CD8-positive, alpha-beta memory T cell (primary cell): ENCODE measurements around the gene MYNN. TPM values are rescaled to one million over a fixed set of nuclear protein-coding genes. Genes with fewer than 3 reads are reported as not detected.

Experiments
- CTCF ChIA-PET: fragments of 350-600 bp; sonication (Branson Sonifier 250); formaldehyde crosslinking; loops from one replicate; lab custom pipeline; 2021; ENCODE audit warnings: antibody characterized with exemption; lab: Charles Lee
- POLR2A ChIA-PET: fragments of 350-600 bp; sonication (Branson Sonifier 250); formaldehyde crosslinking; loops from one replicate; lab custom pipeline; 2021; ENCODE audit warnings: antibody characterized with exemption; lab: Charles Lee
- DNase-seq, 5 donors: peaks; one replicate each; pipeline versions ENCODE4 v3.0.0 to v3.0.0-alpha.2; 2020 to 2022; ENCODE audit warnings: mixed read lengths in 1 of 5
- H3K27ac ChIP-seq: one replicate; pipeline ENCODE4 v1.7.0; 2013; ENCODE audit warnings: low read depth, mild to moderate bottlenecking, low read length, moderate library complexity
- H3K27me3 ChIP-seq: 2 replicates; pipeline ENCODE4 v1.7.0; 2013; ENCODE audit warnings: low read length, mild to moderate bottlenecking; ENCODE audit not compliant: insufficient read depth, poor library complexity, severe bottlenecking
- H3K36me3 ChIP-seq: 2 replicates; pipeline ENCODE4 v1.7.0; 2013; ENCODE audit warnings: mild to moderate bottlenecking, low read length, moderate library complexity; ENCODE audit not compliant: insufficient read depth
- H3K4me1 ChIP-seq: 2 replicates; pipeline ENCODE4 v1.7.0; 2013; ENCODE audit warnings: mild to moderate bottlenecking, low read length, moderate library complexity; ENCODE audit not compliant: insufficient read depth
- H3K4me3 ChIP-seq: 2 replicates; pipeline ENCODE4 v1.7.0; 2013; ENCODE audit warnings: mild to moderate bottlenecking, low read length
- H3K9me3 ChIP-seq: 2 replicates; pipeline ENCODE4 v1.7.0; 2013; ENCODE audit warnings: mild to moderate bottlenecking, low read length
- H3K27ac Mint-ChIP-seq, 8 donors: one replicate each; pipeline ENCODE4 v1.8.0; 2020 to 2021; ENCODE audit warnings: mixed read lengths in 8 of 8, mild to moderate bottlenecking in 6 of 8, inconsistent platforms in 3 of 8, moderate library complexity in 3 of 8
- H3K27me3 Mint-ChIP-seq, 2 donors: one replicate each; pipeline ENCODE4 v1.8.0; 2020 to 2021; ENCODE audit warnings: mixed read lengths in 2 of 2, mild to moderate bottlenecking in 1 of 2, moderate library complexity in 1 of 2
- H3K36me3 Mint-ChIP-seq, 3 donors: one replicate each; pipeline ENCODE4 v1.8.0; 2020 to 2021; ENCODE audit warnings: mixed read lengths in 3 of 3, inconsistent platforms in 1 of 3, mild to moderate bottlenecking in 1 of 3
- H3K4me1 Mint-ChIP-seq, 3 donors: one replicate each; pipeline ENCODE4 v1.8.0; 2020 to 2021; ENCODE audit warnings: mixed read lengths in 3 of 3, inconsistent platforms in 1 of 3, mild to moderate bottlenecking in 1 of 3
- H3K4me3 Mint-ChIP-seq, 7 donors: one replicate each; pipeline ENCODE4 v1.8.0; 2020 to 2021; ENCODE audit warnings: mixed read lengths in 7 of 7, mild to moderate bottlenecking in 6 of 7, moderate library complexity in 4 of 7, inconsistent platforms in 2 of 7
- H3K9me3 Mint-ChIP-seq, 5 donors: one replicate each; pipeline ENCODE4 v1.8.0; 2020 to 2022; ENCODE audit warnings: mixed read lengths in 5 of 5, mild to moderate bottlenecking in 3 of 5, moderate library complexity in 2 of 5, inconsistent platforms in 1 of 5
- polyA plus RNA-seq: library from polyadenylated mRNA; unstranded; fragments of 300-500 nt; fragmentation: Illumina TruSeq; gene quantifications from one replicate; pipeline ENCODE4 v1.2.3, GENCODE V29; 2021
- total RNA-seq, 2 experiments: library from RNA; stranded (reverse); gene quantifications; one replicate each; pipeline ENCODE4 v1.2.3, GENCODE V29; 2021

The MYNN gene
- total and polyA plus RNA-seq, 3 experiments from 2014 or later, result 16.5 to 19.2 (median 18.3) TPM

DNA sequence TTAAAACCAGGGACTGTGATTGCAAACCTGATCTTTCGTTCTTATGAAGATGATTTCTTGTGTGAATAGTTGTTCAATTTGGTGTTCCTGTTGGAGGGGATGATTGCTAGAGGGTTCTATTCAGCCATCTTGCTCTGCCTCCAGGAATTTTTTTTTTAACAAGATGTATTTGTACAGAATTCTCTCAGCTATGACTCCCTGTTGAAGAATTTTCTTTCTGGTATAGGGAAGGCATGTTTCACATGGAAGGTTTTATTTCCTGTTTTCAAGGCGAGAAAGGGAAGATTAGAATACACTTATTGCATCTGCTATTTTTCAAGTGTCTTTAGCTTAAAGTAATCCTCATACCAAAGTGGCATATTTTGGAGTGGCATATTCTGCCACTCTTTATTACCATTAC, 45.1 kb downstream of the MYNN start:
- ChIA-PET CTCF (no interaction called here), POLR2A (no interaction called here)
- Histone ChIP-seq H3K9me3 (peaks cover 6% of the 10 kb centered on the region), H3K4me1 (peaks cover 4% of the 10 kb centered on the region), H3K27me3 (no peaks in the 10 kb centered on the region), H3K4me3 (no peak overlapping the region), H3K27ac (no peak overlapping the region), H3K36me3 (no peaks in the 10 kb centered on the region)
- peaks cover 0 to 11% (median 0%) of the 10 kb centered on the region in 3 donors for H3K36me3 Mint-ChIP-seq
- H3K4me1 Mint-ChIP-seq, result peaks cover 8 to 12% (median 11%) of the 10 kb centered on the region in 3 donors
- H3K4me3 Mint-ChIP-seq, result no peak overlapping the region
- no peak overlapping the region for H3K27ac Mint-ChIP-seq
- peaks cover 6 to 49% of the 10 kb centered on the region in 2 donors for H3K27me3 Mint-ChIP-seq
- DNase-seq, result no peak
- peaks cover 8 to 15% (median 11%) of the 10 kb centered on the region in 5 donors for H3K9me3 Mint-ChIP-seq

DNA sequence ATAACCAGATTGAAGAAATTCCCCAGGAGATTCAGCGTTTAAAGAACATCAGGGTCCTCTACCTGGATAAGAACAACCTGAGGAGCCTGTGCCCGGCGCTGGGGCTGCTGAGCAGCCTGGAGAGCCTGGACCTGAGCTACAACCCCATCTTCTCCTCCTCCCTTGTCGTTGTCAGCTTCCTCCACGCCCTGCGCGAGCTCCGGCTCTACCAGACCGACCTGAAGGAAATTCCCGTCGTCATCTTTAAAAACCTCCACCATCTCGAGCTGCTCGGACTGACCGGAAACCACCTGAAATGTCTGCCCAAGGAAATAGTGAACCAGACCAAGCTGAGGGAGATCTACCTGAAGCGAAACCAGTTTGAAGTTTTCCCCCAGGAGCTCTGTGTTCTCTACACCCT, 48.9 kb downstream of the MYNN start:
- no peaks in the 10 kb centered on the region for H3K9me3 ChIP-seq
- no peak overlapping the region for H3K27ac ChIP-seq
- H3K4me1 ChIP-seq, result no peaks in the 10 kb centered on the region
- H3K27ac Mint-ChIP-seq, result no peak overlapping the region
- ChIA-PET POLR2A (no interaction called here), CTCF (interaction anchor here (1.4 kb wide), 1 partner anchor 9 kb away, joined by 3 read pairs; the partner anchor contains the start of genes LRRC34 and LRRIQ4)
- DNase-seq, result no peak
- no peaks in the 10 kb centered on the region for H3K36me3 Mint-ChIP-seq
- H3K4me3 ChIP-seq, result no peak overlapping the region
- no peaks in the 10 kb centered on the region for H3K4me1 Mint-ChIP-seq
- H3K27me3 ChIP-seq, result no peaks in the 10 kb centered on the region
- peaks cover 8 to 68% of the 10 kb centered on the region in 2 donors for H3K27me3 Mint-ChIP-seq
- no peak overlapping the region for H3K4me3 Mint-ChIP-seq
- H3K9me3 Mint-ChIP-seq, result peaks cover 0 to 2% (median 0%) of the 10 kb centered on the region in 5 donors
- H3K36me3 ChIP-seq, result no peaks in the 10 kb centered on the region

- H3K9me3 ChIP-seq, result no peaks in the 10 kb centered on the region
- H3K36me3 Mint-ChIP-seq, result no peaks in the 10 kb centered on the region
- H3K27ac Mint-ChIP-seq, result no peak overlapping the region
- no peaks in the 10 kb centered on the region for H3K9me3 Mint-ChIP-seq
- no peaks in the 10 kb centered on the region for H3K27me3 ChIP-seq
- H3K36me3 ChIP-seq, result no peaks in the 10 kb centered on the region
- H3K27ac ChIP-seq, result no peak overlapping the region
- no peaks in the 10 kb centered on the region for H3K4me1 Mint-ChIP-seq
- peaks cover 8 to 64% of the 10 kb centered on the region in 2 donors for H3K27me3 Mint-ChIP-seq
- POLR2A ChIA-PET, result no interaction called here
- no peak for DNase-seq
- H3K4me3 ChIP-seq, result no peak overlapping the region
- no peaks in the 10 kb centered on the region for H3K4me1 ChIP-seq
- H3K4me3 Mint-ChIP-seq, result no peak overlapping the region
- CTCF ChIA-PET, result interaction anchor here (1.0 to 1.4 kb wide), 2 partner anchors 9 to 10 kb away, joined by 3 to 4 read pairs; partner anchors contain the start of genes LRRC34 and LRRIQ4
These were observed 49.3 kb downstream of the MYNN start for GRCh38 chr3:169822540-169822939.

GRCh38 chr3:169822983-169823382, 49.8 kb downstream of the MYNN start:
- no peaks in the 10 kb centered on the region for H3K27me3 ChIP-seq
- H3K27ac Mint-ChIP-seq, result no peak overlapping the region
- no peaks in the 10 kb centered on the region for H3K4me1 ChIP-seq
- peaks cover 8 to 60% of the 10 kb centered on the region in 2 donors for H3K27me3 Mint-ChIP-seq
- DNase-seq, result no peak
- H3K4me3 ChIP-seq, result no peak overlapping the region
- H3K9me3 ChIP-seq, result no peaks in the 10 kb centered on the region
- H3K4me1 Mint-ChIP-seq, result no peaks in the 10 kb centered on the region
- no peaks in the 10 kb centered on the region for H3K36me3 ChIP-seq
- ChIA-PET POLR2A (no interaction called here), CTCF (interaction anchor here (1.0 to 1.4 kb wide), 2 partner anchors 9 to 10 kb away, joined by 3 to 4 read pairs; partner anchors contain the start of genes LRRC34 and LRRIQ4)
- H3K4me3 Mint-ChIP-seq, result no peak overlapping the region
- H3K36me3 Mint-ChIP-seq, result no peaks in the 10 kb centered on the region
- H3K9me3 Mint-ChIP-seq, result no peaks in the 10 kb centered on the region
- no peak overlapping the region for H3K27ac ChIP-seq

- ChIA-PET CTCF (interaction anchor here (1.4 kb wide), 1 partner anchor 38 kb away, joined by 3 read pairs; no protein-coding TSS in a partner anchor), POLR2A (no interaction called here)
- H3K27ac ChIP-seq, result no peak overlapping the region
- H3K4me1 ChIP-seq, result no peaks in the 10 kb centered on the region
- Mint-ChIP-seq H3K9me3 (no peaks in the 10 kb centered on the region), H3K4me3 (no peak overlapping the region), H3K4me1 (peaks cover 0 to 3% (median 0%) of the 10 kb centered on the region in 3 donors), H3K27ac (no peak overlapping the region), H3K27me3 (peaks cover 8 to 43% of the 10 kb centered on the region in 2 donors), H3K36me3 (no peaks in the 10 kb centered on the region)
- H3K4me3 ChIP-seq, result no peak overlapping the region
- H3K27me3 ChIP-seq, result no peaks in the 10 kb centered on the region
- no peak for DNase-seq
- no peaks in the 10 kb centered on the region for H3K9me3 ChIP-seq
- H3K36me3 ChIP-seq, result no peaks in the 10 kb centered on the region
These were observed 52.1 kb downstream of the MYNN start for GRCh38 chr3:169825316-169825715.

- no peak overlapping the region for H3K4me3 ChIP-seq
- DNase-seq, result no peak
- no peaks in the 10 kb centered on the region for H3K27me3 ChIP-seq
- CTCF ChIA-PET, result interaction anchor here (0.7 kb wide), 1 partner anchor 82 kb away, joined by 3 read pairs; no protein-coding TSS in a partner anchor
- no peak overlapping the region for H3K27ac ChIP-seq
- POLR2A ChIA-PET, result no interaction called here
- H3K27ac Mint-ChIP-seq, result no peak overlapping the region
- H3K27me3 Mint-ChIP-seq, result peaks cover 2 to 30% of the 10 kb centered on the region in 2 donors
- no peak overlapping the region for H3K4me3 Mint-ChIP-seq
- no peaks in the 10 kb centered on the region for H3K36me3 Mint-ChIP-seq
- H3K4me1 ChIP-seq, result no peaks in the 10 kb centered on the region
- no peaks in the 10 kb centered on the region for H3K9me3 Mint-ChIP-seq
- no peaks in the 10 kb centered on the region for H3K36me3 ChIP-seq
- H3K4me1 Mint-ChIP-seq, result peaks cover 0 to 3% (median 0%) of the 10 kb centered on the region in 3 donors
- H3K9me3 ChIP-seq, result no peaks in the 10 kb centered on the region
These were observed 54.5 kb downstream of the MYNN start for GRCh38 chr3:169827712-169828111.

DNA sequence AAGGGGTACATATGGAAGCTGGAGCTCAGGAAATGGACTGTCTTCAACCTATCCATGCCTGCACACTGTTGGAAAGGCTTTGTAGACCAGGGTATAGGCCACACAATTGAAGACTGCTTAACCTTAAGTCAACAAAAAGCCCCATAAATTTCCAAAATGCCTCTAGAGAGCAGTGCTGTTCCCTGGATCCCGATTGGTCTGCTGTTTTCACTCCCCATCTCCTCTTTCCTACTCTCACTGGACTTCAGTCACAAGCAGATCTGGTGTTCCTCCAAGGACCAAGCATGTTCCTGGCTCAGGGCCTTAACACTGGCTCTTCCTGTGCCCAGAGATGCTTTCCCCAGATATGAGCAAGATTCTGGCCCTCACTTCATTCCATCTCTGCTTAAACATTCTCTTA, 62.3 kb downstream of the MYNN start:
- H3K27ac ChIP-seq, result no peak overlapping the region
- Mint-ChIP-seq H3K4me1 (no peaks in the 10 kb centered on the region), H3K27me3 (peaks cover 8 to 22% of the 10 kb centered on the region in 2 donors), H3K36me3 (no peaks in the 10 kb centered on the region), H3K4me3 (no peak overlapping the region), H3K9me3 (no peaks in the 10 kb centered on the region), H3K27ac (peak overlapping the region in 1 of 8 donors; percentile 2)
- H3K4me1 ChIP-seq, result no peaks in the 10 kb centered on the region
- H3K36me3 ChIP-seq, result no peaks in the 10 kb centered on the region
- no peak overlapping the region for H3K4me3 ChIP-seq
- H3K9me3 ChIP-seq, result no peaks in the 10 kb centered on the region
- H3K27me3 ChIP-seq, result no peaks in the 10 kb centered on the region
- POLR2A ChIA-PET, result interaction anchor here (0.7 kb wide), 1 partner anchor 113 kb away, joined by 3 read pairs; no protein-coding TSS in a partner anchor
- CTCF ChIA-PET, result no interaction called here
- no peak for DNase-seq

DNA sequence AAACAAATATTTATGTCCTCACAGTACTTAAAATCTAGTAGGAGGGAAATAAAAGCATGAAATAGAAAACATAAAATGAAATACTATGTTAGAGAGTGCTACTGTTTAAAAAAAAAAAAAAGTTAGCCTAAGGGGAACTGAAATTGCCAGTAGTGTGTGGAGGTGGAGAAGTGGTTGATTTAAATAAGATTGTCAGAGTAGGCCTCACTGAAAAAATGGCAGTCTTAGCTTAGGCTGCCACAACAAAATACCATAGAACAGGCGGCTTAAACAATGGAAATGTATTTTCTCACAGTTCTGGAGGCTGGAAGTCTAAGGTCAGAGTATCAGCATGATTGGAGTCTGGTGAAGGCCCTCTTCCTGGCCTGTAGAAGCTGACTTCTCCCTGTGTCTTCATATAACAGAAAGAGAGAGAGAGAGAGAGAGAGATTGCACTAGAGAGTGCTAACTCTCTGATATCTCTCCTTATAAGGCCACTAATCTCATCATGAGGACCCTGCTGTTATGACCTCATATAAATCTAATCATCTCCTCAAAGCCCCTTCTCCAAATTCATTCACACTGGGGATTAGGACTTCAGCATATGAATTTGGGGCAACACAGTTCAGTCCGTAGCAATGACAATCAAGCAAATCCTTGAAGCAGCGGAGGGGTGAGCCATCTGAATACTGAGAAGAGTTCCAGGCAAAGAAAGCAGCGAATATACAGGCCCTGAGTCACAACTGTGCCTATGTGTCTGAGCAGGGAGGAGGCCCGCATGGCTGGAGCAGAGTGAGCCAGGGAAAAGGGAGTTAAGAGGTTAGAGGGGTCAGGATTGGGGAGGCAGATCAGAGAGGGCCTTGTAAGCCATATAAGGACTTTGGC, 63.1 kb downstream of the MYNN start:
- H3K27me3 Mint-ChIP-seq, result peaks cover 8 to 22% of the 10 kb centered on the region in 2 donors
- peak overlapping the region in 1 of 8 donors; percentile 75 for H3K27ac Mint-ChIP-seq
- H3K36me3 Mint-ChIP-seq, result no peaks in the 10 kb centered on the region
- H3K9me3 Mint-ChIP-seq, result no peaks in the 10 kb centered on the region
- H3K36me3 ChIP-seq, result no peaks in the 10 kb centered on the region
- ChIA-PET POLR2A (interaction anchor here (0.7 kb wide), 1 partner anchor 112 kb away, joined by 3 read pairs; no protein-coding TSS in a partner anchor), CTCF (no interaction called here)
- H3K27me3 ChIP-seq, result no peaks in the 10 kb centered on the region
- no peaks in the 10 kb centered on the region for H3K9me3 ChIP-seq
- H3K4me1 ChIP-seq, result no peaks in the 10 kb centered on the region
- H3K4me1 Mint-ChIP-seq, result no peaks in the 10 kb centered on the region
- H3K27ac ChIP-seq, result no peak overlapping the region
- DNase-seq, result no peak
- H3K4me3 ChIP-seq, result no peak overlapping the region
- no peak overlapping the region for H3K4me3 Mint-ChIP-seq
